Activated CD8-positive, alpha-beta memory T cell treated with anti-CD3 and anti-CD28 coated beads for 24 hours (primary cell): ENCODE measurements around the gene LHPP.

Experiments used
- DNase-seq: peaks from one replicate; pipeline ENCODE4 v3.0.0-alpha.2; 2020

Gene LHPP

GRCh38 chr10:124448696-124449169, 12.9 kb upstream of the LHPP start:
- no peak for DNase-seq

- no peak for DNase-seq
These were observed 12.2 kb upstream of the LHPP start for GRCh38 chr10:124449170-124450011.

GRCh38 chr10:124450012-124450782, 11.4 kb upstream of the LHPP start, which contains the start of gene NKX1-2:
TSS of gene NKX1-2 (minus strand) at chr10:124450035. CDS start at chr10:124449943, 92 bp downstream.
- no peak for DNase-seq

- DNase-seq: no peak
These were observed 10.9 kb upstream of the LHPP start for GRCh38 chr10:124450783-124451057.

GRCh38 chr10:124451276-124451675, 10.3 kb upstream of the LHPP start:
- DNase-seq: no peak

GRCh38 chr10:124453960-124454610, 7.5 kb upstream of the LHPP start:
- DNase-seq: no peak

- no peak for DNase-seq
These were observed 6.2 kb upstream of the LHPP start for GRCh38 chr10:124455441-124455840.

- no peak for DNase-seq
These were observed 3.1 kb upstream of the LHPP start for GRCh38 chr10:124458473-124458872.

GRCh38 chr10:124458889-124459288, 2.7 kb upstream of the LHPP start:
- DNase-seq: no peak

- no peak for DNase-seq
These were observed 2.2 kb upstream of the LHPP start for GRCh38 chr10:124459395-124459794.

- DNase-seq: no peak
These were observed 1.5 kb upstream of the LHPP start for GRCh38 chr10:124460144-124460543.

GRCh38 chr10:124462348-124462695, 699 bp downstream of the LHPP start:
- DNase-seq: no peak

GRCh38 chr10:124464028-124464965, 2.7 kb downstream of the LHPP start:
- no peak for DNase-seq

- no peak for DNase-seq
These were observed 3.6 kb downstream of the LHPP start for GRCh38 chr10:124465003-124465776.

- no peak for DNase-seq
These were observed 4.3 kb downstream of the LHPP start for GRCh38 chr10:124465777-124466488.

- DNase-seq: no peak
These were observed 5.5 kb downstream of the LHPP start for GRCh38 chr10:124467165-124467564.

- no peak for DNase-seq
These were observed 7.0 kb downstream of the LHPP start for GRCh38 chr10:124468624-124469023.

GRCh38 chr10:124469956-124470484, 8.4 kb downstream of the LHPP start:
- no peak for DNase-seq

- no peak for DNase-seq
These were observed 9.2 kb downstream of the LHPP start for GRCh38 chr10:124470544-124471434.

GRCh38 chr10:124472071-124472470, 10.4 kb downstream of the LHPP start:
- no peak for DNase-seq
